Neutrophil (primary cell): ENCODE measurements around the gene DSC3.
"Not testable (repeated sequence)": the region's sequence is repeated elsewhere in the genome, so short reads cannot be mapped to it uniquely, and the experiment has no call there.

Source experiments
- H3K27ac ChIP-seq: fragments of 200-600 bp; sonication (generic); 2 replicates; pipeline ENCODE4 v1.5.1; 2016; ENCODE audit warnings: mild to moderate bottlenecking, moderate library complexity
- H3K27me3 ChIP-seq: fragments of 200-600 bp; sonication (generic); 2 replicates; pipeline ENCODE4 v1.6.0; 2016; ENCODE audit warnings: mild to moderate bottlenecking
- H3K36me3 ChIP-seq: fragments of 200-600 bp; sonication (generic); 2 replicates; pipeline ENCODE4 v1.5.1; 2017
- H3K4me1 ChIP-seq, 2 experiments: fragments of 200-600 bp in 1 of 2; sonication (generic) in 1 of 2; 1 replicate in 1 of 2; 2 replicates in 1 of 2; pipeline versions ENCODE4 v1.5.1 to v1.6.1; 2013 to 2016; ENCODE audit warnings: low read depth in 1 of 2, low read length in 1 of 2, mild to moderate bottlenecking in 1 of 2, moderate library complexity in 1 of 2; ENCODE audit not compliant: control insufficient read depth in 1 of 2, insufficient read depth in 1 of 2
- H3K4me3 ChIP-seq, 2 experiments: fragments of 200-600 bp in 1 of 2; sonication (generic) in 1 of 2; 1 replicate in 1 of 2; 2 replicates in 1 of 2; pipeline ENCODE4 v1.5.1; 2013 to 2016; ENCODE audit warnings: low read depth in 1 of 2, low read length in 1 of 2, mild to moderate bottlenecking in 1 of 2, moderate library complexity in 1 of 2
- H3K9me3 ChIP-seq: fragments of 200-600 bp; sonication (generic); 2 replicates; pipeline ENCODE4 v1.5.1; 2016
- TF ChIP-seq, protein P1 (sequence below): fragments of 200-600 bp; sonication (generic); IDR thresholded peaks from 2 replicates; pipeline ENCODE4 v1.5.1; 2016; ENCODE audit warnings: antibody characterized with exemption

The DSC3 gene

DNA sequence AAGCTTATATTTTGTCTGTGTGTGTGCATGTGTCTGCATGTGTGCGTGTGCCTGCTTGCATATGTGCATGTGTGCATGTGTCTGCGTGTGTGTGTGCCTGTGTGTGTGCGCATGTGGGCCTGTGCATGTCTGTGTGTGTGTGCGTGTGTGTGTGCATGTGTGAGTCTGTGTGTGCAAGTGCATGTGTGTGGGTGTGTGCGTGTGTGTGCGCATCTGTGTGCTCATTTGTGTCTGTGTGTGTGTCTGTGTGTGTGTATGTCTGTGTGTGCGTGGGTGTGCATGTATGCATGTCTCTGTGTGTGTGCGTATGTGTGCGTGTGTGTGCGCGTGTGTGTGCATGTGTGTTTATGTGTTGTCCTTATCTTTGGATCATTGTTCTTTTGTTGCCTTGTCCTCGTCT, 56.8 kb downstream of the DSC3 start:
- Histone ChIP-seq H3K36me3 (no peaks in the 10 kb centered on the region), H3K9me3 (no peaks in the 10 kb centered on the region), H3K27ac (no peak overlapping the region), H3K27me3 (peaks cover 3% of the 10 kb centered on the region), H3K4me1 (no peaks in the 10 kb centered on the region), H3K4me3 (no peak overlapping the region)
- TF ChIP-seq, protein P1, sequence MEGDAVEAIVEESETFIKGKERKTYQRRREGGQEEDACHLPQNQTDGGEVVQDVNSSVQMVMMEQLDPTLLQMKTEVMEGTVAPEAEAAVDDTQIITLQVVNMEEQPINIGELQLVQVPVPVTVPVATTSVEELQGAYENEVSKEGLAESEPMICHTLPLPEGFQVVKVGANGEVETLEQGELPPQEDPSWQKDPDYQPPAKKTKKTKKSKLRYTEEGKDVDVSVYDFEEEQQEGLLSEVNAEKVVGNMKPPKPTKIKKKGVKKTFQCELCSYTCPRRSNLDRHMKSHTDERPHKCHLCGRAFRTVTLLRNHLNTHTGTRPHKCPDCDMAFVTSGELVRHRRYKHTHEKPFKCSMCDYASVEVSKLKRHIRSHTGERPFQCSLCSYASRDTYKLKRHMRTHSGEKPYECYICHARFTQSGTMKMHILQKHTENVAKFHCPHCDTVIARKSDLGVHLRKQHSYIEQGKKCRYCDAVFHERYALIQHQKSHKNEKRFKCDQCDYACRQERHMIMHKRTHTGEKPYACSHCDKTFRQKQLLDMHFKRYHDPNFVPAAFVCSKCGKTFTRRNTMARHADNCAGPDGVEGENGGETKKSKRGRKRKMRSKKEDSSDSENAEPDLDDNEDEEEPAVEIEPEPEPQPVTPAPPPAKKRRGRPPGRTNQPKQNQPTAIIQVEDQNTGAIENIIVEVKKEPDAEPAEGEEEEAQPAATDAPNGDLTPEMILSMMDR, result no peak

DNA sequence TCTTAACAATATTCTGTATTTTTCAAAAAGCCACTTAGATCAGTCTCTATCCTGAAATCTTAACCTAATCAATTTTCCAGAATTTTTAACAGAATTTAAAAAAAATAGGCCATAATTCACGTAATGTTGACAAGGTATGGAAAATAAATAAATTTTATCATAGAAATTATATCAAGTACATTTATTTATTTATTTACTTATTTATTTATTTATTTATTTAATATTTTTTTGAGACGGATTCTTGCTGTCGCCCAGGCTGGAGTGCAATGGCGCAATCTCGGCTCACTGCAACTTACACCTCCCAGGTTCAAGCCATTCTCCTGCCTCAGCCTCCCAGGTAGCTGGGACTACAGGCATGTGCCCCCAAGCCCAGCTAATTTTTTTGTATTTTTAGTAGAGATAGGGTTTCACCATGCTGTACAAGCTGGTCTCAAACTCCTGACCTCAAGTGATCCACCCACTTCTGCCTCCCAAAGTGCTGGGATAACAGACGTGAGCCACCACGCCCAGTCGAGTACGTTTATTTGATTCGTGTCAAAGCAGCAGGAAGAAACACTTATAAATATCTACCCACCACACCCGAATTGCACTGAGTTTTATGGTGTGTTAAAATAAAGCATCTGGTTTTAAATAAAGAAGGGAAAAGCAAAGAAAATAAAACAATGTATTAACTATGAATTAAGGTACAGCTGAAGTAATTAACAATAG, 60.1 kb downstream of the DSC3 start:
- no peak overlapping the region for H3K27ac ChIP-seq
- H3K4me3 ChIP-seq, result no peak overlapping the region
- H3K27me3 ChIP-seq, result no peaks in the 10 kb centered on the region
- H3K9me3 ChIP-seq, result no peaks in the 10 kb centered on the region
- H3K36me3 ChIP-seq, result no peaks in the 10 kb centered on the region
- H3K4me1 ChIP-seq, result no peaks in the 10 kb centered on the region
- TF ChIP-seq, protein P1, result no peak

DNA sequence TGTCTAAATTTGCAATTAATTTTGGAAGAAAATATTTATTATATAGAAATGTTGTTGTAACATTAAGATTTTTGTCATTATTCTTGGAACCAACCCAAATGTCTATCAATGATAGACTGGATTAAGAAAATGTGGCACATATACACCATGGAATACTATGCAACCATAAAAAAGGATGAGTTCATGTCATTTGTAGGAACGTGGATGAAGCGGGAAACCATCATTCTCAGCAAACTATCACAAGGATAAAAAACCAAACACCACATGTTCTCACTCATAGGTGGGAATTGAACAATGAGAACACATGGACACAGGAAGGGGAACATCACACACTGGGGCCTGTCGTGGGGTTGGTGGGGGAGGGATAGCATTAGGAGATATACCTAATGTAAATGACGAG, 64.5 kb downstream of the DSC3 start:
- H3K27me3 ChIP-seq, H3K36me3 ChIP-seq, H3K27ac ChIP-seq, H3K4me1 ChIP-seq, H3K9me3 ChIP-seq, H3K4me3 ChIP-seq: not testable (repeated sequence)

DNA sequence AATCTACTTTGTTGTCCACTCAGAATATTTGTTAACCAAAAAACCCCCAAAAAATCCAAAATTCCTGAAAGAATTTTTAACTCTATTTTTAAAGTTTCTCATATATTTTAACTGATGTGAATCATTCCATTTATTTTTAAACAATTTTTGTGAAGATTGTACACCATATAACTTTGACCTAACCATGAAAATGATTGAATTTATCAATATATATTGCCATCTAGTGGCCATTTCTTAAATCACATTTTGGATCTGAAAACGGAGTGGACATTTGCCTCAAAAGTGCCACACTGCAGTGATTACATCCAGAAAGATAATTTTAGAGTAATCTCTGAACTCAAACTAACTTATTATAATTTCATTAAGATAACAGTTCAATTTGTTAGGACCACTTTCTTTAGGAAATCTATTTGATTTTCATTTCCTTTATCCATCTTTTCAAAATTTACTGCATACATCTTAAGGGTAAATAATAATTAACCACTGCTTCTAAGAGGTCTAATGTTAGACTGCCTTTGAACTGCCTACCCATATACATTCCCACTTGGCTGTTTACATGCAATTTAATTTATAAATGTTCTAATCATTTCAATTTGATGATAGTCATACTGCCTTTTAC, 71.1 kb downstream of the DSC3 start:
- no peak overlapping the region for H3K27ac ChIP-seq
- no peaks in the 10 kb centered on the region for H3K9me3 ChIP-seq
- H3K36me3 ChIP-seq, result no peaks in the 10 kb centered on the region
- H3K4me3 ChIP-seq, result no peak overlapping the region
- TF ChIP-seq, protein P1, result peak; percentile 19
- H3K4me1 ChIP-seq, result no peaks in the 10 kb centered on the region
- H3K27me3 ChIP-seq, result no peaks in the 10 kb centered on the region

DNA sequence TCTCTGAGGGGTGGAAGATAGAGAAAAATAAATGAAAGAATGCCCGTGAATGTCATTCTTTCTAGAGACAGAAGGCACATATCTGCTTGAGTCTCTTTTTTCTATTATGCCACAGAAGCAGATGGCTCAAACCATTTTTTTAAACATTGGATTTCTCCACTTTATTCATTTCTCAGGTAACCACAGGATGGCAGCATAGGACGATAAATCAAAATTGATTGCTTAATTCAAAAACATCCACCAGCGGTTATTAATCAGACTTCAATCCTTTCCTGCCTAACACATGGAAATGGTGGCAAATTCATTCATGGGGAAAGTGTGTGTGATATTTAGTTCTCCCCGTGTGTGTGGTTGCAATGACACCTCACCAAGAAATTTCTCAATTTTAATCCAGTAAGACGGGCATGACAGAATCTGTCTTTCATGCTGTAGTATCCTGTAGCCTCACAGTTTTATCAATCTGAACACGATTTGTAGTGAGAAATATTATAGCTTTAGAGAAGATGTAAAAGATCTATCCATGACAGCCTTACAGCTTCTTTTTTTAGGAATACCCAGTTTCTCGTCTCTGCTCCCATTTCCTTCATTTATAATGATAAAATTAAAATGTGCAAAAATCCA, 72.2 kb downstream of the DSC3 start:
- Histone ChIP-seq H3K27me3 (no peaks in the 10 kb centered on the region), H3K27ac (no peak overlapping the region), H3K4me3 (no peak overlapping the region)

More for the DNA sequence above, 72.2 kb downstream of the DSC3 start:
- TF ChIP-seq, protein P1, result no peak
- Histone ChIP-seq H3K9me3 (no peaks in the 10 kb centered on the region), H3K4me1 (no peaks in the 10 kb centered on the region), H3K36me3 (no peaks in the 10 kb centered on the region)
